ENCODE results near the gene ASB5.

- TF ChIP-seq, protein P1, sequence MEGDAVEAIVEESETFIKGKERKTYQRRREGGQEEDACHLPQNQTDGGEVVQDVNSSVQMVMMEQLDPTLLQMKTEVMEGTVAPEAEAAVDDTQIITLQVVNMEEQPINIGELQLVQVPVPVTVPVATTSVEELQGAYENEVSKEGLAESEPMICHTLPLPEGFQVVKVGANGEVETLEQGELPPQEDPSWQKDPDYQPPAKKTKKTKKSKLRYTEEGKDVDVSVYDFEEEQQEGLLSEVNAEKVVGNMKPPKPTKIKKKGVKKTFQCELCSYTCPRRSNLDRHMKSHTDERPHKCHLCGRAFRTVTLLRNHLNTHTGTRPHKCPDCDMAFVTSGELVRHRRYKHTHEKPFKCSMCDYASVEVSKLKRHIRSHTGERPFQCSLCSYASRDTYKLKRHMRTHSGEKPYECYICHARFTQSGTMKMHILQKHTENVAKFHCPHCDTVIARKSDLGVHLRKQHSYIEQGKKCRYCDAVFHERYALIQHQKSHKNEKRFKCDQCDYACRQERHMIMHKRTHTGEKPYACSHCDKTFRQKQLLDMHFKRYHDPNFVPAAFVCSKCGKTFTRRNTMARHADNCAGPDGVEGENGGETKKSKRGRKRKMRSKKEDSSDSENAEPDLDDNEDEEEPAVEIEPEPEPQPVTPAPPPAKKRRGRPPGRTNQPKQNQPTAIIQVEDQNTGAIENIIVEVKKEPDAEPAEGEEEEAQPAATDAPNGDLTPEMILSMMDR (conservative IDR thresholded peaks at IDR 0.05 in 1 of 2, IDR thresholded peaks at IDR 0.05 in 1 of 2; ENCODE audit: extremely low read depth in 1 of 2, insufficient read depth in 1 of 2, low read depth in 1 of 2, low read length in 2 of 2), result no peak
- TF ChIP-seq EZH2 (IDR thresholded peaks at IDR 0.05; ENCODE audit: borderline replicate concordance, low read length), result no peak
Measured at GRCh38 chr4:176242764-176243347, 26.2 kb downstream of the ASB5 start.

All from mammary epithelial cell (primary cell).